Measurements from ENCODE around the gene STAT1. TPM values are rescaled to one million over a fixed set of nuclear protein-coding genes. Genes with fewer than 3 reads are reported as not detected.

The STAT1 gene
- total RNA-seq, 1 experiment from 2014 or later, result 73.4 TPM

DNA sequence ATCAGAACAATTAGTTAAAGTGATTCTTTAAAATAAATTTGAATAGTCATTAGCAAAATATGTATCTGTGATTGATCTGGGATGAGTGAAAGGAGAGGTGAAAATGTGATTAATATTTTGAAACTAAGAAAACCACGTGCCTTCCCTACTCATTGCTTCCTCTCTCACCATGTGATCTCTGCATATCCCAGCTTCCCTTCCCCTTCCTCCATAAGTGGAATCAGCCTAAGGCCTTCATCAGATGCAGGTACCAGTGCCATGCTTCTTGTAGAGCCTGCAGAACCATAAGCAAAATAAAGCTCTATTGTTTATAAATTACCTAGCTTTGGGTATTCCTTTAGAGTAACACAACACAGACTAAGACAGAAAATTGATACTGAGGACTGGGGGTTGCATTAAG, 11.2 kb upstream of the STAT1 start:
- no peaks in the 10 kb centered on the region; the same call in 1 of the 2 replicates for H3K27me3 ChIP-seq (ENCODE audit: control insufficient read depth, insufficient read depth, low read length)
- CTCF ChIA-PET, result no interaction called here
- TF ChIP-seq SIN3A (IDR thresholded peaks at IDR 0.05; ENCODE audit: borderline replicate concordance, insufficient read depth, low read depth, low read length), result no peak
- TF ChIP-seq, protein P1, sequence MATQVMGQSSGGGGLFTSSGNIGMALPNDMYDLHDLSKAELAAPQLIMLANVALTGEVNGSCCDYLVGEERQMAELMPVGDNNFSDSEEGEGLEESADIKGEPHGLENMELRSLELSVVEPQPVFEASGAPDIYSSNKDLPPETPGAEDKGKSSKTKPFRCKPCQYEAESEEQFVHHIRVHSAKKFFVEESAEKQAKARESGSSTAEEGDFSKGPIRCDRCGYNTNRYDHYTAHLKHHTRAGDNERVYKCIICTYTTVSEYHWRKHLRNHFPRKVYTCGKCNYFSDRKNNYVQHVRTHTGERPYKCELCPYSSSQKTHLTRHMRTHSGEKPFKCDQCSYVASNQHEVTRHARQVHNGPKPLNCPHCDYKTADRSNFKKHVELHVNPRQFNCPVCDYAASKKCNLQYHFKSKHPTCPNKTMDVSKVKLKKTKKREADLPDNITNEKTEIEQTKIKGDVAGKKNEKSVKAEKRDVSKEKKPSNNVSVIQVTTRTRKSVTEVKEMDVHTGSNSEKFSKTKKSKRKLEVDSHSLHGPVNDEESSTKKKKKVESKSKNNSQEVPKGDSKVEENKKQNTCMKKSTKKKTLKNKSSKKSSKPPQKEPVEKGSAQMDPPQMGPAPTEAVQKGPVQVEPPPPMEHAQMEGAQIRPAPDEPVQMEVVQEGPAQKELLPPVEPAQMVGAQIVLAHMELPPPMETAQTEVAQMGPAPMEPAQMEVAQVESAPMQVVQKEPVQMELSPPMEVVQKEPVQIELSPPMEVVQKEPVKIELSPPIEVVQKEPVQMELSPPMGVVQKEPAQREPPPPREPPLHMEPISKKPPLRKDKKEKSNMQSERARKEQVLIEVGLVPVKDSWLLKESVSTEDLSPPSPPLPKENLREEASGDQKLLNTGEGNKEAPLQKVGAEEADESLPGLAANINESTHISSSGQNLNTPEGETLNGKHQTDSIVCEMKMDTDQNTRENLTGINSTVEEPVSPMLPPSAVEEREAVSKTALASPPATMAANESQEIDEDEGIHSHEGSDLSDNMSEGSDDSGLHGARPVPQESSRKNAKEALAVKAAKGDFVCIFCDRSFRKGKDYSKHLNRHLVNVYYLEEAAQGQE (IDR thresholded peaks at IDR 0.05; ENCODE audit: insufficient read depth in 1 of 2, low read depth in 2 of 2, low read length in 1 of 2), result no peak
- TF ChIP-seq, protein P2, sequence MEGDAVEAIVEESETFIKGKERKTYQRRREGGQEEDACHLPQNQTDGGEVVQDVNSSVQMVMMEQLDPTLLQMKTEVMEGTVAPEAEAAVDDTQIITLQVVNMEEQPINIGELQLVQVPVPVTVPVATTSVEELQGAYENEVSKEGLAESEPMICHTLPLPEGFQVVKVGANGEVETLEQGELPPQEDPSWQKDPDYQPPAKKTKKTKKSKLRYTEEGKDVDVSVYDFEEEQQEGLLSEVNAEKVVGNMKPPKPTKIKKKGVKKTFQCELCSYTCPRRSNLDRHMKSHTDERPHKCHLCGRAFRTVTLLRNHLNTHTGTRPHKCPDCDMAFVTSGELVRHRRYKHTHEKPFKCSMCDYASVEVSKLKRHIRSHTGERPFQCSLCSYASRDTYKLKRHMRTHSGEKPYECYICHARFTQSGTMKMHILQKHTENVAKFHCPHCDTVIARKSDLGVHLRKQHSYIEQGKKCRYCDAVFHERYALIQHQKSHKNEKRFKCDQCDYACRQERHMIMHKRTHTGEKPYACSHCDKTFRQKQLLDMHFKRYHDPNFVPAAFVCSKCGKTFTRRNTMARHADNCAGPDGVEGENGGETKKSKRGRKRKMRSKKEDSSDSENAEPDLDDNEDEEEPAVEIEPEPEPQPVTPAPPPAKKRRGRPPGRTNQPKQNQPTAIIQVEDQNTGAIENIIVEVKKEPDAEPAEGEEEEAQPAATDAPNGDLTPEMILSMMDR (IDR thresholded peaks at IDR 0.05), result no peak
- no peak for TF ChIP-seq POLR2AphosphoS5 (IDR thresholded peaks at IDR 0.05; ENCODE audit: low read depth, low read length)
- no peak for TF ChIP-seq TCF7L2 (IDR thresholded peaks at IDR 0.05; ENCODE audit: low read depth, low read length)
- in situ Hi-C loops (cut with HindIII; ENCODE audit: low pct_unique_long_range_greater_than_20kb, low sequenced_read_pairs), result no loop called here
- no peaks in the 10 kb centered on the region; the same call in 1 of the 2 replicates for H3K36me3 ChIP-seq (ENCODE audit: control insufficient read depth, insufficient read depth, low read length)
- ATAC-seq (no peak), DNase-seq (ENCODE audit: low read depth, low spot score) (no peak)
- intact Hi-C loops (cut with micrococcal nuclease; ENCODE audit: unreplicated experiment), result no loop called here
- H3K9me3 ChIP-seq (ENCODE audit: control insufficient read depth, insufficient read depth, low read depth, low read length), result no peaks in the 10 kb centered on the region
- BruUV-seq (replicated peaks), result no TSS peak
- H3K4me1 ChIP-seq (ENCODE audit: control insufficient read depth, insufficient read depth, low read length), result peaks cover 12% of the 10 kb centered on the region
- H3K4me3 ChIP-seq (ENCODE audit: low read depth in 2 of 2, low read length in 2 of 2), result no peak overlapping the region
- POLR2A ChIA-PET, result no interaction called here
- H3K27ac ChIP-seq (ENCODE audit: low read length), result no peak overlapping the region

- intact Hi-C loops (cut with micrococcal nuclease; ENCODE audit: unreplicated experiment), result no loop called here
- H3K36me3 ChIP-seq (ENCODE audit: control insufficient read depth, insufficient read depth, low read length), result no peaks in the 10 kb centered on the region; the same call in 1 of the 2 replicates
- H3K4me3 ChIP-seq (ENCODE audit: low read depth in 2 of 2, low read length in 2 of 2), result no peak overlapping the region
- H3K9me3 ChIP-seq (ENCODE audit: control insufficient read depth, insufficient read depth, low read depth, low read length), result no peaks in the 10 kb centered on the region
- H3K27me3 ChIP-seq (ENCODE audit: control insufficient read depth, insufficient read depth, low read length), result no peaks in the 10 kb centered on the region
- DNase-seq (ENCODE audit: low read depth, low spot score) (no peak), ATAC-seq (no peak)
- CTCF ChIA-PET, result no interaction called here
- TF ChIP-seq SIN3A (IDR thresholded peaks at IDR 0.05; ENCODE audit: borderline replicate concordance, insufficient read depth, low read depth, low read length), result no peak
- TF ChIP-seq TCF7L2 (IDR thresholded peaks at IDR 0.05; ENCODE audit: low read depth, low read length), result no peak
- TF ChIP-seq, protein P1 (IDR thresholded peaks at IDR 0.05; ENCODE audit: insufficient read depth in 1 of 2, low read depth in 2 of 2, low read length in 1 of 2), result no peak
- TF ChIP-seq, protein P2 (IDR thresholded peaks at IDR 0.05), result no peak
- TF ChIP-seq POLR2AphosphoS5 (IDR thresholded peaks at IDR 0.05; ENCODE audit: low read depth, low read length), result no peak
- peaks cover 26% of the 10 kb centered on the region for H3K4me1 ChIP-seq (ENCODE audit: control insufficient read depth, insufficient read depth, low read length)
- POLR2A ChIA-PET, result interaction anchor here (1.2 kb wide), 1 partner anchor 9 kb away, joined by 6 read pairs; no protein-coding TSS in a partner anchor
- no peak overlapping the region for H3K27ac ChIP-seq (ENCODE audit: low read length)
- in situ Hi-C loops (cut with HindIII; ENCODE audit: low pct_unique_long_range_greater_than_20kb, low sequenced_read_pairs), result no loop called here
- no TSS peak for BruUV-seq (replicated peaks)
Measured at GRCh38 chr2:191023235-191023679, 9.3 kb upstream of the STAT1 start.
